ENCODE data around the gene HYLS1. TPM values are rescaled to one million over a fixed set of nuclear protein-coding genes. Genes with fewer than 3 reads are reported as not detected.

Gene HYLS1
- total RNA-seq, 6 experiments from 2014 or later, result 5.7 to 13.5 (median 12.7) TPM

DNA sequence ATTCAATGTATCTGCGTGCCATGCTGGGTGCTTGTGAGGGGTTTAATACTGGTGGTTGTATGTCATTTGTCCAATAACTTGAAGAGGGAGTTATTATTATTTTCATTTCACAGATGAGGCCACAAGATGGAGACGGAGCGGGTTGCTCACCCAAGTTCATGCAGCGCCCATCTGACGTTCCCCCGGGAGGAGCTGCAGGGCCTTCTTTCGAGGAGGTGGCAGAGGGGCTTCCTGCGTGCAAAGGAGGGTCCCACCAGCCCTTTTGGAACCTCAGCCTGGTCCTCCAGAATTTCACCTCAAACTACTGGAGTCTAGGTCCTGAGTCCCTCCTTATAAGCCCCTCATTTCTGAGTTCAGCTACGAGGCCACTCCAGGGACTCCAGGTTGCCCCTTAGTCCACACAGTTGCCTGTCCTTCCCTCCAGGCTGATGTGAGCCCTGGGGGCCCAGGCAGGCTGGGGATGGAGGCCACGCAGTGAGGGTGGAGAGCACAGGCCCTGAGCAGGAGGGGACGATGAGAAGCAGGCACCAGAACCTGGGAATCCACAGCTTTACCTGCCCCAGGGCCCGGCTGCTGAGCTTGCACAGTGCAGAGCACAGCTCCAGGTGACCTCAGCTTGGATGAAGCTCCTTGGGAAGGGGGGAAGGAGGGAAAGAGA, 55.4 kb downstream of the HYLS1 start:
- H3K9me3 Mint-ChIP-seq, result no peaks in the 10 kb centered on the region
- no peak overlapping the region for H3K27ac Mint-ChIP-seq
- DNase-seq, result no peak
- H3K4me1 Mint-ChIP-seq (ENCODE audit: low read depth), result 0 out of 2 replicates have a peak, but pooled peaks cover 5% of the 10 kb centered on the region
- TF ChIP-seq, protein P1, sequence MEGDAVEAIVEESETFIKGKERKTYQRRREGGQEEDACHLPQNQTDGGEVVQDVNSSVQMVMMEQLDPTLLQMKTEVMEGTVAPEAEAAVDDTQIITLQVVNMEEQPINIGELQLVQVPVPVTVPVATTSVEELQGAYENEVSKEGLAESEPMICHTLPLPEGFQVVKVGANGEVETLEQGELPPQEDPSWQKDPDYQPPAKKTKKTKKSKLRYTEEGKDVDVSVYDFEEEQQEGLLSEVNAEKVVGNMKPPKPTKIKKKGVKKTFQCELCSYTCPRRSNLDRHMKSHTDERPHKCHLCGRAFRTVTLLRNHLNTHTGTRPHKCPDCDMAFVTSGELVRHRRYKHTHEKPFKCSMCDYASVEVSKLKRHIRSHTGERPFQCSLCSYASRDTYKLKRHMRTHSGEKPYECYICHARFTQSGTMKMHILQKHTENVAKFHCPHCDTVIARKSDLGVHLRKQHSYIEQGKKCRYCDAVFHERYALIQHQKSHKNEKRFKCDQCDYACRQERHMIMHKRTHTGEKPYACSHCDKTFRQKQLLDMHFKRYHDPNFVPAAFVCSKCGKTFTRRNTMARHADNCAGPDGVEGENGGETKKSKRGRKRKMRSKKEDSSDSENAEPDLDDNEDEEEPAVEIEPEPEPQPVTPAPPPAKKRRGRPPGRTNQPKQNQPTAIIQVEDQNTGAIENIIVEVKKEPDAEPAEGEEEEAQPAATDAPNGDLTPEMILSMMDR (IDR thresholded peaks at IDR 0.05), result no peak
- H3K36me3 Mint-ChIP-seq (ENCODE audit: low read depth), result no peaks in the 10 kb centered on the region
- H3K4me3 Mint-ChIP-seq, result no peak overlapping the region
- peaks cover 26% of the 10 kb centered on the region for H3K27me3 Mint-ChIP-seq (ENCODE audit: insufficient read depth)

DNA sequence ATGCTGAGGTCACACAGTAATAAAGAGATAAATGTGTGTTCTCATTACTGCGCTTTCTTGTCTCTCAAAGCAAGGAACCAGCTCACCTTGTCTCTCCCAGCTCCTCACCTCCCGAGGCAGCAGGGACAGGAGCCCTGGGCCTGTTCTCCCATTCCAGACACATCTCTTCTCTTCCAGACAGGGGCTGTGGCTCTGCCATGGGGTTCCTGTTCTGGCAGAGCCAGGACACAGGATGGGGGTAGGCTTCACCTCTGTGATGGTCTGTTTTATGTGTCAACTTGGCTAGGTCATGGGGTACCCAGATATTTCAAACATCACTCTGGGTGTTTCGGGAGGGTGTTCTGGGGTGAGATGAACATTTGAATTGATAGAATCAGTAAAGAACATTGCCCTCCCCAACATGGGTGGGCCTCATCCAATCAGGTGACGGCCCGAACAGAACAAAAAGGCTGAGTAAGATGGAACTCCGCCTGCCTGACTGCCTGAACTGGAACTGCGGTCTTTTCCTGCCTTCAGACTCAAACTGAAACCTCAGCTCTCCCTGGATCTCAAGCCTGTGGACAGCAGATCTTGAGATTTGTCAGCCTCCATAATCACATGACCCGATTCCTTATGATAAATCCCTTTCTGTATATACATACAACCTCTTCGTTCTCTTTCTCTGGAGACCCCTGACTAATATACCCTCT, 56.3 kb downstream of the HYLS1 start:
- 0 out of 2 replicates have a peak, but pooled peaks cover 5% of the 10 kb centered on the region for H3K4me1 Mint-ChIP-seq (ENCODE audit: low read depth)
- no peaks in the 10 kb centered on the region for H3K9me3 Mint-ChIP-seq
- no peak for DNase-seq
- H3K4me3 Mint-ChIP-seq, result no peak overlapping the region
- TF ChIP-seq, protein P1 (IDR thresholded peaks at IDR 0.05), result no peak
- H3K27ac Mint-ChIP-seq, result no peak overlapping the region
- H3K27me3 Mint-ChIP-seq (ENCODE audit: insufficient read depth), result peaks cover 26% of the 10 kb centered on the region
- H3K36me3 Mint-ChIP-seq (ENCODE audit: low read depth), result no peaks in the 10 kb centered on the region

DNA sequence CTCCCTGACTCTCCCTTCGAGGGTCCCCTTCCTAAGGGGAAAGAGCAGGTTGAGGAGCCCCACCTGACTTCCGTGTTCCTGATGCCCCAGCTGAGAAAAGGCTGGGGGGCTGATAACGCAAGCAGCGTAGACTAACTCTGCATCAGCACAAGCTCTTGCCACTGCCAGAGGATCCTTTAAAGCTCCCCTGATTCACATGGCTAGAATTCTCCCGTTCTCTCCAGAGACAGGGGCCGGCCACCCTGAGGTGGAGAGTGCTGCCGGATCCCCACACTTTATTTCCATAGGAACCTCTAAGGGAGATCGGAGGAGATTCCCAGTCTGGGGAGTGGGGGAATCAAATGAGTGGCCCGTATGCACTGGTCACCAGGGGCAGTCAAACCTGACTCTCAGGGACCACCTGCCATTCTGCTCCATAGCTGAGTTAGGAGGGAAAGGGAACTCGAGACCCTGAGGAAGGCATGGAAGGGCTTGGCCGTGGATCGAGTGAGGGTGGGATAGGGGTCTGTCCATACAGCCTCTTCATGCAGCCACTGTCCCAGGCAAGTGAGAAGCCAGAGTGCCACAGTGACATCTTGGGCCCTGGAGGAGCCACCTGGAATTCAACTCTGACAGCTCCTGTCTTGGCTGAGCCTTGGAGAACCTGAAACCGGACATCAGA, 57.0 kb downstream of the HYLS1 start:
- Mint-ChIP-seq H3K4me3 (no peak overlapping the region), H3K27me3 (ENCODE audit: insufficient read depth) (peaks cover 29% of the 10 kb centered on the region), H3K9me3 (no peaks in the 10 kb centered on the region), H3K27ac (no peak overlapping the region), H3K36me3 (ENCODE audit: low read depth) (no peaks in the 10 kb centered on the region), H3K4me1 (ENCODE audit: low read depth) (0 out of 2 replicates have a peak, but pooled peaks cover 5% of the 10 kb centered on the region)
- TF ChIP-seq, protein P1 (IDR thresholded peaks at IDR 0.05), result no peak
- DNase-seq, result no peak

DNA sequence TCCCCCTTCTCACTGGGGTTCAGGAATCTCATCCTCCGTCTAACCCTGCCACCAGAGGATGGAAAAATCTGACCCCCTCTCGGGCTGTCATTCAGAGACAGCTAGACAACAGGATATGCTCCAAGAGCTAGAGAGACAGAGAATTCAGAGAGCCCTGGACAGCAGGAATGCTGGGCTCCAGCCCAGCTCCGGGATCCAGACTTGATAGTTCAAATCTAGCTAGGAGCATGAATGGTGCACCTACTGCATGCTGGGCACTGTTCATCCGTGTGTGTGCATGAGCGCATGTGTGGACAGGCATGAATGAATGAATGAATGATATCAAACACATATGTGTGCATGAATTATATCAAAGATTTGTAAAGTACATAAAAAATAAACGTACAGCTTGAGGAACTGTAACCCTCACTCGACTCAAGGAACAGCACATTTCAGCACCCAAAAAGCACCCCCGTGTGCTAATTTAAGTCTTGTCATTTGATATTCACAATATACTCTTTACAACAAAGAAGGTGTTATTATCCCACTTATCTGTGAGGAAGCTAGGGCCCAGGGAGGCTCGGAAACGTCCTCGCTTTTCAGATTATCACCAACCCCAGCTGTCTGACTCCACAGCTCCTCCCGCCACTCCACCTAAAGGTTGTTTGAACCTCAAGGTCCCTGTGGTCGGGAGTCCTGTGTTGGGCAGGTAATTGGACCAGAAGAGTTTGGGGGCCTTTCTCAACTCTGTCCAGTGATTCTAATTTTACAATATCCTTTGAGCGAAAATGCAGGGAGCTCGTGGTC, 57.7 kb downstream of the HYLS1 start:
- no peaks in the 10 kb centered on the region for H3K9me3 Mint-ChIP-seq
- H3K36me3 Mint-ChIP-seq (ENCODE audit: low read depth), result no peaks in the 10 kb centered on the region
- H3K27ac Mint-ChIP-seq, result no peak overlapping the region
- no peak overlapping the region for H3K4me3 Mint-ChIP-seq
- peaks cover 33% of the 10 kb centered on the region for H3K27me3 Mint-ChIP-seq (ENCODE audit: insufficient read depth)
- TF ChIP-seq, protein P1 (IDR thresholded peaks at IDR 0.05), result no peak
- no peak for DNase-seq
- 0 out of 2 replicates have a peak, but pooled peaks cover 5% of the 10 kb centered on the region for H3K4me1 Mint-ChIP-seq (ENCODE audit: low read depth)

DNA sequence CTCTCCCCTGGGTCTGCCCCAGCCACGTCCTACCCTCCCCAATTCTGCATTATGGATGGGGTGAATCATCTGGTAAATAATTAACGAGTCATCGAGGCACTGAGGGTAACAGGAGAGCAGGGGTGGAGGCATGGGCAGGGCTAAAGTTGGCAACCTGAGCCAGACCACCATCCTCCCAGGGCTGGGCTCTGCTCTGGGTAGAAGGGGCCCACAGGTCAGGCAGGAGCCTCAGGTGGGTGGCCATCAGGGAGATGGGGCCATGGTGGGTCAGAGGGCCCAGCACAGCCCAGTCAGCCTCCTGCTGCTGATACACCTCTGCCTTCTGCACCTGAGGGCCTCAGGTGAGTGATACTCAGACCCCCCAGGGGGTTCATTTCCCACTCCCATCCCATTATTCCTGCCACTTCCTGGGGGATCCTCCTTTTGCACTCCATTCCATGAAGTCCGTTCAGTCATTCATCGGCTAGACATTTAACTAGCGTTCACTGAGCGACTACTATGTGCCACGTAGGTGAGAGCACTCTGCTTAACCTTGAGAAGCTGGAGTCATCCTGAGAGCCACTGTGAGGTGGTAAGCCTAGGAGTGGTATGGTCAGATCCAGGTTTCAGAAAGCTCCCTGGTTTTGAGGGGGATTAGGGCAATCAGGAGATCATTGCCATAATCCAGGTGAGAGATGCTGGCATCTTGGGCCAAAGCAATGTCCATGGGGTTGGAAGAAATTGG, 58.5 kb downstream of the HYLS1 start, which contains the start of gene VSIG10L2:
Gene VSIG10L2 (plus strand): TSS at position 248 of the 724 bp plus-strand sequence. CDS start 12 bp downstream, at position 260.
- H3K9me3 Mint-ChIP-seq, result no peaks in the 10 kb centered on the region
- DNase-seq, result no peak
- no peak within 1 kb of the TSS for H3K4me3 Mint-ChIP-seq
- no peaks in the 10 kb centered on the region for H3K36me3 Mint-ChIP-seq (ENCODE audit: low read depth)
- TF ChIP-seq, protein P1 (IDR thresholded peaks at IDR 0.05), result no peak
- H3K4me1 Mint-ChIP-seq (ENCODE audit: low read depth), result 0 out of 2 replicates have a peak, but pooled peaks cover 5% of the 10 kb centered on the region
- H3K27ac Mint-ChIP-seq, result no peak within 1 kb of the TSS
- peaks cover 32% of the 10 kb centered on the region for H3K27me3 Mint-ChIP-seq (ENCODE audit: insufficient read depth)

Measured in HFFc6 (cell line).